Activated naive CD4-positive, alpha-beta T cell treated with anti-CD3 and anti-CD28 coated beads, Interleukin-2, amount 10 ng/mL, durations not matched to agents 7 days and 5 days (primary cell): Measurements from ENCODE around the gene GABRD.
"Not testable (repeated sequence)": the region's sequence is repeated elsewhere in the genome, so short reads cannot be mapped to it uniquely, and the experiment has no call there.

ENCODE experiments used
- CTCF ChIA-PET: fragments of 350-600 bp; sonication (Branson Sonifier 250); formaldehyde crosslinking; loops from one replicate; lab custom pipeline; 2021; ENCODE audit warnings: antibody characterized with exemption; lab: Charles Lee
- DNase-seq: peaks from one replicate; pipeline ENCODE4 v3.0.0-alpha.2; 2020
- H3K27ac Mint-ChIP-seq: one replicate; pipeline ENCODE4 v1.8.0; 2021; ENCODE audit warnings: mild to moderate bottlenecking, moderate library complexity, mixed read lengths
- H3K27me3 Mint-ChIP-seq: one replicate; pipeline ENCODE4 v1.8.0; 2021; ENCODE audit warnings: mild to moderate bottlenecking, mixed read lengths
- H3K36me3 Mint-ChIP-seq: one replicate; pipeline ENCODE4 v1.8.0; 2021; ENCODE audit warnings: mixed read lengths
- H3K4me1 Mint-ChIP-seq: one replicate; pipeline ENCODE4 v1.8.0; 2021; ENCODE audit warnings: mixed read lengths
- H3K4me3 Mint-ChIP-seq: one replicate; pipeline ENCODE4 v1.8.0; 2021; ENCODE audit warnings: mild to moderate bottlenecking, moderate library complexity, mixed read lengths
- H3K9me3 Mint-ChIP-seq: one replicate; pipeline ENCODE4 v1.8.0; 2021; ENCODE audit warnings: mixed read lengths

The GABRD gene

GRCh38 chr1:1980467-1981141 lies 38.5 kb upstream of the GABRD start:
- H3K27me3 Mint-ChIP-seq = no peaks in the 10 kb centered on the region
- H3K4me3 Mint-ChIP-seq = no peak overlapping the region
- H3K27ac Mint-ChIP-seq = no peak overlapping the region
- H3K36me3 Mint-ChIP-seq = peaks cover 1% of the 10 kb centered on the region
- no peak for DNase-seq
- peaks cover 13% of the 10 kb centered on the region for H3K9me3 Mint-ChIP-seq
- CTCF ChIA-PET = no interaction called here
- no peaks in the 10 kb centered on the region for H3K4me1 Mint-ChIP-seq

GRCh38 chr1:1981142-1981500 lies 38.0 kb upstream of the GABRD start:
- Mint-ChIP-seq H3K36me3 (peaks cover 1% of the 10 kb centered on the region), H3K9me3 (peaks cover 13% of the 10 kb centered on the region), H3K27ac (no peak overlapping the region), H3K4me1 (no peaks in the 10 kb centered on the region), H3K27me3 (no peaks in the 10 kb centered on the region), H3K4me3 (no peak overlapping the region)
- no peak for DNase-seq
- CTCF ChIA-PET = no interaction called here

GRCh38 chr1:1981631-1982327 lies 37.4 kb upstream of the GABRD start:
- H3K9me3 Mint-ChIP-seq = peaks cover 13% of the 10 kb centered on the region
- CTCF ChIA-PET, H3K36me3 Mint-ChIP-seq, H3K4me3 Mint-ChIP-seq, H3K4me1 Mint-ChIP-seq, H3K27me3 Mint-ChIP-seq, DNase-seq, H3K27ac Mint-ChIP-seq: not testable (repeated sequence)

DNA sequence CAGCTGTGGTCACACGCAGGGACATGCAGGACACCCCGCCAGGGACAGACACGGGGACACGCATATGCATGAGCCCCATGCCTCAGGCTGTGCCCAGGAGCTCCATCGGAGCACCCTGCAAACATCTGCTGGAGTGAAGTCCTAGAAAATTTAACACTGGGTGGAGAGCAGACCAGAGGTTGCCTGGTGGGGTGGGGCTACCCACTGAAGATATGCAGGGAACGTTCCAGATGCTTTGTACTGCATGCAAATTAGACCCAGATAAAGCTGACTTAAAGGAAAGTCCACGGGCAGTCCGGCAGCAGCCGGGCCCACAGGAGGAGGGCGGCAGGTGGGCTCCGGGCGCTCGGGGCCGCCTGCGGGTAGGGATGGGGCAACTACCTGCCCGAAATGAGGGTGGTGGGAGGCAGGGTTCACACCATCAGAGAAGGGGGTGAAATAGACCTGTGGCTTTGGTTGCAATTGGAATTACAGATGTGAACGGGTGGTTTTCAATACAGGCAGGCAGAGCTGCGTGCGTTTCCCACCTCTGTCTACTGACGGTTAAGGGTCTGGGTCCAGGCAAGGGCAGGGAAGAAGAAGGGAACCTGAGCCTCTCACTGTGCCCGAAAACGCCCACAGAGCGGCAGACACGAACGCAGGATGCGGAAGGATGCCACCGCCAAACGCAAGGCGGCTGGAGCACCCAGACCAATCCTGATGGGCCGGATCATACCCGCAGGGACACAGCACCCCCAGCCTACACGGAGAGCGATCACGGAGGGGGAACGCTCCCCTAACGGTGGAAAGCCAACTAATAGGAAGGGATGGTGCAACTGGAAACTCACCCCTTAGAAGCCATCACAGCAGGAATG lies 36.5 kb upstream of the GABRD start:
- H3K4me3 Mint-ChIP-seq = no peak overlapping the region
- H3K27ac Mint-ChIP-seq = no peak overlapping the region
- CTCF ChIA-PET = no interaction called here
- peaks cover 11% of the 10 kb centered on the region for H3K27me3 Mint-ChIP-seq
- DNase-seq = no peak
- H3K9me3 Mint-ChIP-seq = peaks cover 13% of the 10 kb centered on the region
- H3K36me3 Mint-ChIP-seq = peaks cover 1% of the 10 kb centered on the region
- H3K4me1 Mint-ChIP-seq = no peaks in the 10 kb centered on the region

GRCh38 chr1:1984560-1985070 lies 34.5 kb upstream of the GABRD start:
- Mint-ChIP-seq H3K27ac (no peak overlapping the region), H3K4me3 (no peak overlapping the region), H3K27me3 (peaks cover 29% of the 10 kb centered on the region), H3K4me1 (no peaks in the 10 kb centered on the region), H3K9me3 (peaks cover 4% of the 10 kb centered on the region), H3K36me3 (no peaks in the 10 kb centered on the region)
- CTCF ChIA-PET = no interaction called here
- no peak for DNase-seq

GRCh38 chr1:1985375-1986050 lies 33.6 kb upstream of the GABRD start:
- CTCF ChIA-PET = no interaction called here
- Mint-ChIP-seq H3K27ac (no peak overlapping the region), H3K36me3 (no peaks in the 10 kb centered on the region), H3K4me3 (no peak overlapping the region), H3K27me3 (peaks cover 35% of the 10 kb centered on the region), H3K4me1 (no peaks in the 10 kb centered on the region), H3K9me3 (peaks cover 2% of the 10 kb centered on the region)
- DNase-seq = no peak

DNA sequence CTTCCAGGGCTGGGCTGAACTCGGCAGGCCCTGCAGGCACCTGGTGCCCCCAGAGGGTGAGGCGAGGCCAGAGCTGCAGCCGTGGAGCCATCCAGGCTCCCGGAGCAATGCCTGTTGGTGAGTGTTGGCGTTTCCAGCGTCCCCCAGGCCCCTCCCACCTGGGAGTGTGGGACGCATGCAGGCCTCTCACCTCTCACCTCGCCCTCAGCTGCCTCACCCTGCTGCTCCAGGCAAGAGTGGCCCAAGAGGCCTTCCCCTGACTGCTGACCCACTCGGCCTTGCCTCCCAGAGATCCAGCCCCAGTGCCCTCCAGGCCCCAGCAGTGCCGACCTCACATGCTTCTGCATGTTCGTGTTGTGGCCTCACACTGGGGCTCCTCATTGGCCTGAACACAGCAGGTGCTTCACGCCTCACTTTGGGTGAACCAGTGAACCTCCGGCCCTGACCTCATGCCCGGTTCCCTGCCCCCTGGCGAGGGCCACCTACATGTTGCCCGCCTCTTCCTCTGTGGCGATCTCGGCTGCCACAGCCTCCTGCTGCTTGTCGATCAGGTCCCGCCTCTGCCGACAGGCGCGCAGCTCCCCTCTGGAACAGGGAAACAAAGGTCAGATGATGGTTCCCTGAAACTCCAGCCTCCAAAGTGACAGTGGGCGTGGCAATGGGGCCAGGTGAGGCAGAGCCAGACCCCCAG lies 32.5 kb upstream of the GABRD start:
- Mint-ChIP-seq H3K36me3 (no peaks in the 10 kb centered on the region), H3K4me1 (no peaks in the 10 kb centered on the region), H3K9me3 (peaks cover 2% of the 10 kb centered on the region), H3K4me3 (no peak overlapping the region), H3K27ac (no peak overlapping the region), H3K27me3 (peaks cover 38% of the 10 kb centered on the region)
- CTCF ChIA-PET = no interaction called here
- no peak for DNase-seq

GRCh38 chr1:1987142-1987510 lies 32.0 kb upstream of the GABRD start:
- H3K27ac Mint-ChIP-seq = no peak overlapping the region
- H3K9me3 Mint-ChIP-seq = peaks cover 2% of the 10 kb centered on the region
- H3K4me1 Mint-ChIP-seq = no peaks in the 10 kb centered on the region
- CTCF ChIA-PET = interaction anchor here (2.1 kb wide), 1 partner anchor 57 kb away, joined by 9 read pairs; no protein-coding TSS in a partner anchor
- H3K27me3 Mint-ChIP-seq = peaks cover 42% of the 10 kb centered on the region
- no peaks in the 10 kb centered on the region for H3K36me3 Mint-ChIP-seq
- DNase-seq = no peak
- no peak overlapping the region for H3K4me3 Mint-ChIP-seq

- CTCF ChIA-PET = interaction anchor here (2.1 kb wide), 1 partner anchor 56 kb away, joined by 9 read pairs; no protein-coding TSS in a partner anchor
- no peaks in the 10 kb centered on the region for H3K9me3 Mint-ChIP-seq
- H3K4me3 Mint-ChIP-seq = no peak overlapping the region
- H3K36me3 Mint-ChIP-seq = no peaks in the 10 kb centered on the region
- no peak overlapping the region for H3K27ac Mint-ChIP-seq
- no peak for DNase-seq
- no peaks in the 10 kb centered on the region for H3K4me1 Mint-ChIP-seq
- H3K27me3 Mint-ChIP-seq = peaks cover 43% of the 10 kb centered on the region
Measured at GRCh38 chr1:1988061-1988945, 30.8 kb upstream of the GABRD start.

DNA sequence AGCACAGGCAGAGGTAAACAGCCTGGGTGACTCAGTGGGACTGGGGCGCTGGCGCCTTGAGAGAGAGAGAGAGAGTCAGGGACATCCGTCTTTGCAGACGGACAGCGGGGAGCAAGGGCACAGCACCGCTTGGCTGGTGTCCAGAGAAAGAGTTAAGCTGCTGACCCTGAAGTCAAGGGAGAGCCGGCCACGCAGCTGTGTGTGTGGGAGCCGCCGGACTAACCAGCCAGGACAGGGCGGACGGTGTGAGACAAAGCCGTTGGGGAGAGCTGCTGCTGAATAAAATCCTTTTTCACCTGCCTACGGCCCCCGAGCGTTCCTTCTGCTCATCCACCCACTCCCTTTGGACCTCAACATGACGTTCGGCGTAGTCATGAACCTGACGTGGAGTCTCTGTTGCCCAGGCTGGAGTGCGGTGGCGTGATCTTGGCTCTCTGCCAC lies 30.0 kb upstream of the GABRD start:
- H3K27ac Mint-ChIP-seq = no peak overlapping the region
- CTCF ChIA-PET = interaction anchor here (2.1 to 2.2 kb wide), 2 partner anchors 29 to 55 kb away, joined by 5 to 9 read pairs; no protein-coding TSS in a partner anchor
- no peak overlapping the region for H3K4me3 Mint-ChIP-seq
- H3K27me3 Mint-ChIP-seq = peaks cover 43% of the 10 kb centered on the region
- H3K4me1 Mint-ChIP-seq = no peaks in the 10 kb centered on the region
- no peaks in the 10 kb centered on the region for H3K36me3 Mint-ChIP-seq
- no peaks in the 10 kb centered on the region for H3K9me3 Mint-ChIP-seq
- no peak for DNase-seq

DNA sequence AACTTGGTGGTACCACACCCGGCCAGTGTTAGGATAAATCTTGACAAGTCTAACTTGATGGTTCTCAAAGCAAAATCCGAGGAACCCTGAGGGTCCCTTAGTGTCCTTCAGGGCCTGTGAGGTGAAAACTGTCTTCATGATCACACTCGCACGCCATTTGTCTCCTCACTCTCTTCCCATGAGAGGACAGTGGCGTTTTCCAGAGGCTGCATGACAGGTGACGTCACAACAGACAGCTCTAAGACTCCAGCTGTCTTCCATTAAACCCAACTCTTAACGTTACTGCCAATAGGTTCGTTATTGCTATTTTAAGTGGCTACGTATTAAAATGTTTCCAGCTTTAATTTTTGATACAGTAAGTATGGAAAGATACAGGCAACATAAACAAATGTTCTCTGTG lies 29.4 kb upstream of the GABRD start:
- CTCF ChIA-PET = interaction anchor here (0.7 to 2.2 kb wide), 2 partner anchors 29 to 55 kb away, joined by 3 to 5 read pairs; no protein-coding TSS in a partner anchor
- H3K27me3 Mint-ChIP-seq = peaks cover 47% of the 10 kb centered on the region
- H3K4me1 Mint-ChIP-seq = peaks cover 2% of the 10 kb centered on the region
- no peak overlapping the region for H3K27ac Mint-ChIP-seq
- no peak overlapping the region for H3K4me3 Mint-ChIP-seq
- no peaks in the 10 kb centered on the region for H3K9me3 Mint-ChIP-seq
- H3K36me3 Mint-ChIP-seq = no peaks in the 10 kb centered on the region
- no peak for DNase-seq

DNA sequence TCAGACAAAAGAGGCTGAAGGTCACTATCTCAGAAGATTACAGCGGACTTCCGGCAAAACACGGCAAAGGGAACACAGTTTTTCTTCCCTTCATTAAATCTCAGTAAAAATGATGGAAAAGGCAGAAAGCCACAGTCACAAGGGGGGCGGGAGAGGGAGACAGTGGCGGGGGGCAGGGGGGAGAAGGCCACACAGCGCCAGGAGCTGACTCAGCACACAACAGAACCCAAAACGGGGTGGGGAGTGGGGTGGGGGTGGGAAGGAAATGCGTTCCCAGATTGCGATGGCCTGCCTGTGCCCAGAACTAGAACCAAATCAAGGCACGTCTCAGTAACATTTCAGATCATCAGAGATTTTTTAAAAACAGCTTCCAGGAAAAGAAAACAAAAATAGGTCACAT lies 28.9 kb upstream of the GABRD start:
- Mint-ChIP-seq H3K4me3 (no peak overlapping the region), H3K27me3 (peaks cover 49% of the 10 kb centered on the region), H3K4me1 (peaks cover 4% of the 10 kb centered on the region), H3K9me3 (no peaks in the 10 kb centered on the region), H3K27ac (no peak overlapping the region), H3K36me3 (no peaks in the 10 kb centered on the region)
- CTCF ChIA-PET = interaction anchor here (0.7 to 2.2 kb wide), 2 partner anchors 30 to 55 kb away, joined by 3 to 5 read pairs; no protein-coding TSS in a partner anchor
- no peak for DNase-seq
